BJ (cell line): ENCODE measurements around the gene UBE2C. TPM values are rescaled to one million over a fixed set of nuclear protein-coding genes. Genes with fewer than 3 reads are reported as not detected.

Experiments used
- CTCF ChIA-PET: fragments of 350-600 bp; formaldehyde crosslinking; extraction: SDS; loops from one replicate; lab custom pipeline; 2021; ENCODE audit warnings: antibody characterized with exemption, inconsistent platforms; lab: Yijun Ruan, JAX
- POLR2A ChIA-PET: fragments of 300-600 bp; sonication (Branson Sonifier 250); formaldehyde crosslinking; extraction: SDS; loops from one replicate; lab custom pipeline; 2021; ENCODE audit warnings: antibody characterized with exemption; lab: Charles Lee
- DNase-seq: peaks from one replicate; pipeline ENCODE4 v3.0.0-alpha.2; 2011; ENCODE audit warnings: low read depth
- H3K27me3 ChIP-seq: 2 replicates; pipeline ENCODE4 v1.6.0; 2011; ENCODE audit warnings: low read length; ENCODE audit not compliant: control insufficient read depth, insufficient read depth
- H3K36me3 ChIP-seq: 2 replicates; pipeline ENCODE4 v1.5.1; 2011; ENCODE audit warnings: low read length; ENCODE audit not compliant: control insufficient read depth, insufficient read depth
- H3K4me3 ChIP-seq: 2 replicates; pipeline ENCODE4 v1.5.1; 2011; ENCODE audit warnings: low read depth, mild to moderate bottlenecking, control low read depth, low read length
- CTCF ChIP-seq: IDR thresholded peaks from 2 replicates; pipeline ENCODE4 v1.5.1; 2011; ENCODE audit warnings: low read depth, mild to moderate bottlenecking, control low read depth, inconsistent platforms, low read length, moderate library complexity; ENCODE audit not compliant: insufficient read depth
- polyA plus RNA-seq: library from polyadenylated mRNA; depleted of rRNA; stranded (reverse); fragments of >200 nt; gene quantifications from 2 replicates; pipeline ENCODE4 v1.2.3, GENCODE V29; 2011

UBE2C gene
- polyA plus RNA-seq, 1 experiment, result 90.8 TPM

- Histone ChIP-seq H3K27me3 (no peaks in the 10 kb centered on the region), H3K4me3 (no peak overlapping the region), H3K36me3 (peaks cover 5% of the 10 kb centered on the region)
- no peak for TF ChIP-seq CTCF
- no peak for DNase-seq
- POLR2A ChIA-PET, result no interaction called here
- CTCF ChIA-PET, result interaction anchor here (1.0 kb wide), 1 partner anchor 107 kb away, joined by 3 read pairs; no protein-coding TSS in a partner anchor
Measured at GRCh38 chr20:45850926-45851325, 38.5 kb downstream of the UBE2C start.

- TF ChIP-seq CTCF, result no peak
- peaks cover 5% of the 10 kb centered on the region for H3K36me3 ChIP-seq
- no peak for DNase-seq
- H3K4me3 ChIP-seq, result no peak overlapping the region
- no peaks in the 10 kb centered on the region for H3K27me3 ChIP-seq
- POLR2A ChIA-PET, result no interaction called here
- CTCF ChIA-PET, result interaction anchor here (1.0 to 1.2 kb wide), 2 partner anchors 10 to 107 kb away, joined by 3 read pairs; no protein-coding TSS in a partner anchor
Measured at GRCh38 chr20:45851501-45851900, 39.1 kb downstream of the UBE2C start.

GRCh38 chr20:45852326-45852725 lies 39.9 kb downstream of the UBE2C start:
- POLR2A ChIA-PET, result no interaction called here
- no peak for DNase-seq
- H3K36me3 ChIP-seq, result peaks cover 5% of the 10 kb centered on the region
- CTCF ChIA-PET, result interaction anchor here (0.7 to 1.2 kb wide), 3 partner anchors 9 to 118 kb away, joined by 3 to 5 read pairs (median 3); no protein-coding TSS in a partner anchor
- H3K4me3 ChIP-seq, result no peak overlapping the region
- no peaks in the 10 kb centered on the region for H3K27me3 ChIP-seq
- TF ChIP-seq CTCF, result no peak

- H3K27me3 ChIP-seq, result no peaks in the 10 kb centered on the region
- no peak for DNase-seq
- peaks cover under 1% of the 10 kb centered on the region for H3K36me3 ChIP-seq
- no peak for TF ChIP-seq CTCF
- ChIA-PET POLR2A (no interaction called here), CTCF (interaction anchor here (1.2 kb wide), 1 partner anchor 116 kb away, joined by 5 read pairs; no protein-coding TSS in a partner anchor)
- H3K4me3 ChIP-seq, result no peak overlapping the region
Measured at GRCh38 chr20:45853484-45853883, 41.0 kb downstream of the UBE2C start.

- no peaks in the 10 kb centered on the region for H3K36me3 ChIP-seq
- TF ChIP-seq CTCF, result no peak
- no peaks in the 10 kb centered on the region for H3K27me3 ChIP-seq
- peak; percentile 97 for DNase-seq
- ChIA-PET CTCF (interaction anchor here (0.6 to 1.3 kb wide), 3 partner anchors 10 to 127 kb away, joined by 3 to 5 read pairs (median 3); no protein-coding TSS in a partner anchor), POLR2A (no interaction called here)
- H3K4me3 ChIP-seq, result peak within 1 kb of the TSS; percentile 68
Measured at GRCh38 chr20:45857114-45857881, 44.9 kb downstream of the UBE2C start, which contains the start of the genes ACOT8 and ZSWIM3. ACOT8 (minus strand) TSS chr20:45857392; CDS start chr20:45857315, 77 bp downstream. ZSWIM3 (plus strand) TSS chr20:45857614; CDS start chr20:45857826, 212 bp downstream.
